IMR-90 (cell line): ENCODE measurements around the gene CD27.

Experiments
- BHLHE40 ChIP-seq: fragments of 150-350 bp; IDR thresholded peaks from 2 replicates; pipeline ENCODE4 v1.6.1; 2016; ENCODE audit warnings: mild to moderate bottlenecking, low read depth, low read length
- CHD1 ChIP-seq: IDR thresholded peaks from 2 replicates; pipeline ENCODE4 v1.6.1; 2012; ENCODE audit warnings: low read depth, low read length, improper control_type of control experiment
- MXI1 ChIP-seq: IDR thresholded peaks from 2 replicates; pipeline ENCODE4 v1.6.1; 2012; ENCODE audit warnings: low read depth, mild to moderate bottlenecking, low read length, moderate library complexity, borderline replicate concordance
- NFE2L2 ChIP-seq: fragments of 150-350 bp; IDR thresholded peaks from 2 replicates; pipeline ENCODE4 v1.6.1; 2016; ENCODE audit warnings: low read depth, mild to moderate bottlenecking, low read length
- POLR2A ChIP-seq: IDR thresholded peaks from 2 replicates; pipeline ENCODE4 v1.6.1; 2012; ENCODE audit warnings: mild to moderate bottlenecking, low read depth, low read length
- RAD21 ChIP-seq: IDR thresholded peaks from 2 replicates; pipeline ENCODE4 v1.6.1; 2012; ENCODE audit warnings: low read length, improper control_type of control experiment
- RCOR1 ChIP-seq: IDR thresholded peaks from 2 replicates; pipeline ENCODE4 v1.6.1; 2012; ENCODE audit warnings: mild to moderate bottlenecking, low read length, improper control_type of control experiment; ENCODE audit not compliant: insufficient replicate concordance
- TF ChIP-seq, protein P1 (sequence below): conservative IDR thresholded peaks from 2 replicates; pipeline ENCODE4 v1.5.1; 2012; ENCODE audit warnings: mild to moderate bottlenecking, low read depth, low read length, improper control_type of control experiment
- TF ChIP-seq, protein P2 (sequence below): fragments of 150-350 bp; IDR thresholded peaks from 2 replicates; pipeline ENCODE4 v1.6.1; 2017; ENCODE audit warnings: mild to moderate bottlenecking, antibody characterized with exemption, low read length, low read depth

DNA sequence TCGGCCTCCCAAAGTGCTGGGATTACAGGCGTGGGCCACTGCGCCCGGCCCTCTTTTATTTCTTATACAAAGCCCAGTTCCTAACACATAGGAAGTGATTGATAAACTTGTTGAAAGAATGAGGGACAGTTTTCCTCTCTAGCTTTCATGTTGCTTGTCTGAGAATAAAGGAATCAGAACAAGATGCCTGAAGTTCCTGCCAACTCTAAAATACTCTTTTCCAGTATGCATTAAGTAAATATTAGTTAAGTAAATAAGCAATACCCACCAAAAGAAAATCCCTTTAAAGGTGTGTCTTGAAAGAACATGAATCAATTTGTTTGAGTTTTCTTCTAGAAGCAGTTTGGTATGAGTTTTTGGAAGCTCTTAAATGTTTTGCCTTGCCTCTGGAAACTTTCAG lies 24.4 kb upstream of the CD27 start:
- no peak for TF ChIP-seq CHD1
- TF ChIP-seq, protein P1, sequence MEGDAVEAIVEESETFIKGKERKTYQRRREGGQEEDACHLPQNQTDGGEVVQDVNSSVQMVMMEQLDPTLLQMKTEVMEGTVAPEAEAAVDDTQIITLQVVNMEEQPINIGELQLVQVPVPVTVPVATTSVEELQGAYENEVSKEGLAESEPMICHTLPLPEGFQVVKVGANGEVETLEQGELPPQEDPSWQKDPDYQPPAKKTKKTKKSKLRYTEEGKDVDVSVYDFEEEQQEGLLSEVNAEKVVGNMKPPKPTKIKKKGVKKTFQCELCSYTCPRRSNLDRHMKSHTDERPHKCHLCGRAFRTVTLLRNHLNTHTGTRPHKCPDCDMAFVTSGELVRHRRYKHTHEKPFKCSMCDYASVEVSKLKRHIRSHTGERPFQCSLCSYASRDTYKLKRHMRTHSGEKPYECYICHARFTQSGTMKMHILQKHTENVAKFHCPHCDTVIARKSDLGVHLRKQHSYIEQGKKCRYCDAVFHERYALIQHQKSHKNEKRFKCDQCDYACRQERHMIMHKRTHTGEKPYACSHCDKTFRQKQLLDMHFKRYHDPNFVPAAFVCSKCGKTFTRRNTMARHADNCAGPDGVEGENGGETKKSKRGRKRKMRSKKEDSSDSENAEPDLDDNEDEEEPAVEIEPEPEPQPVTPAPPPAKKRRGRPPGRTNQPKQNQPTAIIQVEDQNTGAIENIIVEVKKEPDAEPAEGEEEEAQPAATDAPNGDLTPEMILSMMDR = no peak
- no peak for TF ChIP-seq RCOR1
- no peak for TF ChIP-seq POLR2A
- TF ChIP-seq, protein P2, sequence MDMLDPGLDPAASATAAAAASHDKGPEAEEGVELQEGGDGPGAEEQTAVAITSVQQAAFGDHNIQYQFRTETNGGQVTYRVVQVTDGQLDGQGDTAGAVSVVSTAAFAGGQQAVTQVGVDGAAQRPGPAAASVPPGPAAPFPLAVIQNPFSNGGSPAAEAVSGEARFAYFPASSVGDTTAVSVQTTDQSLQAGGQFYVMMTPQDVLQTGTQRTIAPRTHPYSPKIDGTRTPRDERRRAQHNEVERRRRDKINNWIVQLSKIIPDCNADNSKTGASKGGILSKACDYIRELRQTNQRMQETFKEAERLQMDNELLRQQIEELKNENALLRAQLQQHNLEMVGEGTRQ = no peak
- TF ChIP-seq BHLHE40 = no peak
- TF ChIP-seq MXI1 = no peak
- TF ChIP-seq NFE2L2 = no peak
- TF ChIP-seq RAD21 = no peak
